ENCODE data around the gene ROR2.

- TF ChIP-seq, protein P1, sequence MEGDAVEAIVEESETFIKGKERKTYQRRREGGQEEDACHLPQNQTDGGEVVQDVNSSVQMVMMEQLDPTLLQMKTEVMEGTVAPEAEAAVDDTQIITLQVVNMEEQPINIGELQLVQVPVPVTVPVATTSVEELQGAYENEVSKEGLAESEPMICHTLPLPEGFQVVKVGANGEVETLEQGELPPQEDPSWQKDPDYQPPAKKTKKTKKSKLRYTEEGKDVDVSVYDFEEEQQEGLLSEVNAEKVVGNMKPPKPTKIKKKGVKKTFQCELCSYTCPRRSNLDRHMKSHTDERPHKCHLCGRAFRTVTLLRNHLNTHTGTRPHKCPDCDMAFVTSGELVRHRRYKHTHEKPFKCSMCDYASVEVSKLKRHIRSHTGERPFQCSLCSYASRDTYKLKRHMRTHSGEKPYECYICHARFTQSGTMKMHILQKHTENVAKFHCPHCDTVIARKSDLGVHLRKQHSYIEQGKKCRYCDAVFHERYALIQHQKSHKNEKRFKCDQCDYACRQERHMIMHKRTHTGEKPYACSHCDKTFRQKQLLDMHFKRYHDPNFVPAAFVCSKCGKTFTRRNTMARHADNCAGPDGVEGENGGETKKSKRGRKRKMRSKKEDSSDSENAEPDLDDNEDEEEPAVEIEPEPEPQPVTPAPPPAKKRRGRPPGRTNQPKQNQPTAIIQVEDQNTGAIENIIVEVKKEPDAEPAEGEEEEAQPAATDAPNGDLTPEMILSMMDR (IDR thresholded peaks at IDR 0.05) = no peak
- TF ChIP-seq POLR2A (IDR thresholded peaks at IDR 0.05; ENCODE audit: low read depth) = no peak
These were observed 55.5 kb downstream of the ROR2 start for GRCh38 chr9:91894536-91894935.
